ENCODE measurements around the gene P2RX1. TPM values are rescaled to one million over a fixed set of nuclear protein-coding genes. Genes with fewer than 3 reads are reported as not detected.

P2RX1 gene
- total and polyA plus RNA-seq, 2 experiments from 2014 or later = 0.31 to 2.2 TPM

DNA sequence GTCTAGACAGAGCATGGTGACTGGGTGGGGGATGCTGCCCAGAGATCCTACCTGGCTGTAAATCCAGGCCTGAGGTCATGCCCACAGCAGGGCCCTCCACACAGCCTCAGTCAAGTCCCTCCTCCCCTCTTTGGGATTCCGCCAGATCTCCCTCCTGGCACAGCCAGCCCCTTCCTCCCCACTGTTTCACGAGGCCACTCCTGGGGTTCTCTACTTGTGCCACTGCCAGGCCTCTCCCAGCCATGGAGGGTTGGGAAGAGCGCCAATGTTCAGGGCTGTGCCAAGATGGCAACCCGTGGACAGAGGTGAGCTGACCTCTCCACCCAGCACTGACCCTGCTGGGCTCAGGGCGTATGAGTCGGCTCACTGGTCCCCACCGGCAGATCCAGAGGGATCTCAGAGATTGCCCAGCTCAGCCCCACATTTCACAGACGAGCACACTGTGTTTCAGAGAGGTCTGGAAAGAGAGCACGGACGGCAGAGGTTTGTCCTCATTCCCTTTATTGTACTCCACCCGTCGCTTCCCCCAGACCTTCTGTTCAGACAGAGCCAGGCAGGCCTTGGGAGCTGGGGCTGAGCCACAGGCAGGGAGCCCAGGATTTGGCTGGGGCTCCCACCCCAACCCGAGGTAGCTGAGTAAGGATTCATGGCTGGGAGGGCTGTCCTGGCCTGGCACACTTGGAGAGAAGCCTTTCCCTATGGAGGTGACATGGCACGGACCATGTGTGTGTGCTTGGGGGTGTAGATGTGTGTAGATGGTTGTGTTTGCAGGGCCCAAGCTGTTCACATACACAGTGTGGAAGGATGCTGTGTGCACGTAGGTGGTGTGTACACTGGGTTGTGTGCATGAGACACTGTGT lies 19.9 kb downstream of the P2RX1 start (continued):
- TF ChIP-seq, protein P1, sequence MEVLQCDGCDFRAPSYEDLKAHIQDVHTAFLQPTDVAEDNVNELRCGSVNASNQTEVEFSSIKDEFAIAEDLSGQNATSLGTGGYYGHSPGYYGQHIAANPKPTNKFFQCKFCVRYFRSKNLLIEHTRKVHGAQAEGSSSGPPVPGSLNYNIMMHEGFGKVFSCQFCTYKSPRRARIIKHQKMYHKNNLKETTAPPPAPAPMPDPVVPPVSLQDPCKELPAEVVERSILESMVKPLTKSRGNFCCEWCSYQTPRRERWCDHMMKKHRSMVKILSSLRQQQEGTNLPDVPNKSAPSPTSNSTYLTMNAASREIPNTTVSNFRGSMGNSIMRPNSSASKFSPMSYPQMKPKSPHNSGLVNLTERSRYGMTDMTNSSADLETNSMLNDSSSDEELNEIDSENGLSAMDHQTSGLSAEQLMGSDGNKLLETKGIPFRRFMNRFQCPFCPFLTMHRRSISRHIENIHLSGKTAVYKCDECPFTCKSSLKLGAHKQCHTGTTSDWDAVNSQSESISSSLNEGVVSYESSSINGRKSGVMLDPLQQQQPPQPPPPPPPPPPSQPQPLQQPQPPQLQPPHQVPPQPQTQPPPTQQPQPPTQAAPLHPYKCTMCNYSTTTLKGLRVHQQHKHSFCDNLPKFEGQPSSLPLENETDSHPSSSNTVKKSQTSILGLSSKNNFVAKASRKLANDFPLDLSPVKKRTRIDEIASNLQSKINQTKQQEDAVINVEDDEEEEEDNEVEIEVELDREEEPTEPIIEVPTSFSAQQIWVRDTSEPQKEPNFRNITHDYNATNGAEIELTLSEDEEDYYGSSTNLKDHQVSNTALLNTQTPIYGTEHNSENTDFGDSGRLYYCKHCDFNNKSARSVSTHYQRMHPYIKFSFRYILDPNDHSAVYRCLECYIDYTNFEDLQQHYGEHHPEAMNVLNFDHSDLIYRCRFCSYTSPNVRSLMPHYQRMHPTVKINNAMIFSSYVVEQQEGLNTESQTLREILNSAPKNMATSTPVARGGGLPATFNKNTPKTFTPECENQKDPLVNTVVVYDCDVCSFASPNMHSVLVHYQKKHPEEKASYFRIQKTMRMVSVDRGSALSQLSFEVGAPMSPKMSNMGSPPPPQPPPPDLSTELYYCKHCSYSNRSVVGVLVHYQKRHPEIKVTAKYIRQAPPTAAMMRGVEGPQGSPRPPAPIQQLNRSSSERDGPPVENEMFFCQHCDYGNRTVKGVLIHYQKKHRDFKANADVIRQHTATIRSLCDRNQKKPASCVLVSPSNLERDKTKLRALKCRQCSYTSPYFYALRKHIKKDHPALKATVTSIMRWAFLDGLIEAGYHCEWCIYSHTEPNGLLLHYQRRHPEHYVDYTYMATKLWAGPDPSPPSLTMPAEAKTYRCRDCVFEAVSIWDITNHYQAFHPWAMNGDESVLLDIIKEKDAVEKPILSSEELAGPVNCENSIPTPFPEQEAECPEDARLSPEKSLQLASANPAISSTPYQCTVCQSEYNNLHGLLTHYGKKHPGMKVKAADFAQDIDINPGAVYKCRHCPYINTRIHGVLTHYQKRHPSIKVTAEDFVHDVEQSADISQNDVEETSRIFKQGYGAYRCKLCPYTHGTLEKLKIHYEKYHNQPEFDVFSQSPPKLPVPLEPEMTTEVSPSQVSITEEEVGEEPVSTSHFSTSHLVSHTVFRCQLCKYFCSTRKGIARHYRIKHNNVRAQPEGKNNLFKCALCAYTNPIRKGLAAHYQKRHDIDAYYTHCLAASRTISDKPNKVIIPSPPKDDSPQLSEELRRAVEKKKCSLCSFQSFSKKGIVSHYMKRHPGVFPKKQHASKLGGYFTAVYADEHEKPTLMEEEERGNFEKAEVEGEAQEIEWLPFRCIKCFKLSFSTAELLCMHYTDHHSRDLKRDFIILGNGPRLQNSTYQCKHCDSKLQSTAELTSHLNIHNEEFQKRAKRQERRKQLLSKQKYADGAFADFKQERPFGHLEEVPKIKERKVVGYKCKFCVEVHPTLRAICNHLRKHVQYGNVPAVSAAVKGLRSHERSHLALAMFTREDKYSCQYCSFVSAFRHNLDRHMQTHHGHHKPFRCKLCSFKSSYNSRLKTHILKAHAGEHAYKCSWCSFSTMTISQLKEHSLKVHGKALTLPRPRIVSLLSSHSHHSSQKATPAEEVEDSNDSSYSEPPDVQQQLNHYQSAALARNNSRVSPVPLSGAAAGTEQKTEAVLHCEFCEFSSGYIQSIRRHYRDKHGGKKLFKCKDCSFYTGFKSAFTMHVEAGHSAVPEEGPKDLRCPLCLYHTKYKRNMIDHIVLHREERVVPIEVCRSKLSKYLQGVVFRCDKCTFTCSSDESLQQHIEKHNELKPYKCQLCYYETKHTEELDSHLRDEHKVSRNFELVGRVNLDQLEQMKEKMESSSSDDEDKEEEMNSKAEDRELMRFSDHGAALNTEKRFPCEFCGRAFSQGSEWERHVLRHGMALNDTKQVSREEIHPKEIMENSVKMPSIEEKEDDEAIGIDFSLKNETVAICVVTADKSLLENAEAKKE (CRISPR knock-in tag; IDR thresholded peaks at IDR 0.05) = no peak

DNA sequence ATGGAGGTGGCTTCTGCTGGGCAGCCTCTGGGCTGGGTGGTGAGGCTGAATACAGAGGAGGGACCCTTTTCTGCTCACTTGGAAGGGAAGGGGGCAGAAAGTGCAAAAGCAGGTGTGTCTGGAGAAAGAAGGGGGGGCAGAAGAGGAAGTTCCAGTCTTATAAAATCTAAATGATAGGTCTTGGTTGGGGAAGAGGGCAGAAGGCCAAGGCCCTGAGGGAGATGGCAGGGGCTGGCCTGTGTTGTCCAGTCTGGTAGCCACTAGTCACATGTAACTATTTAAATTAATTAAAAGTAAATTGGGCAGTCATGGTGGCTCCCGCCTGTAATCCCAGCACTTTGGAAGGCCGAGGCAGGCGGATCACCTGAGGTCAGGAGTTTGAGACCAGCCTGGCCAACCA lies 20.9 kb downstream of the P2RX1 start:
- Mint-ChIP-seq H3K4me3 (no peak overlapping the region), H3K4me1 (peaks cover 26% of the 10 kb centered on the region), H3K9me3 (peaks cover 3% of the 10 kb centered on the region; the same call in 1 of the 3 replicates), H3K27me3 (ENCODE audit: insufficient read depth, low read depth, poor library complexity) (peaks cover 24% of the 10 kb centered on the region), H3K36me3 (ENCODE audit: low read depth) (no peaks in the 10 kb centered on the region; the same call in 2 of the 3 replicates), H3K27ac (no peak overlapping the region)
- no peak for ATAC-seq
- Histone ChIP-seq H3K4me2 (no peak overlapping the region), H2AFZ (no peak overlapping the region), H3K4me1 (ENCODE audit: insufficient read depth) (peaks cover 21% of the 10 kb centered on the region), H3K27me3 (ENCODE audit: insufficient read depth) (no peaks in the 10 kb centered on the region), H3K79me2 (replicated peaks; ENCODE audit: insufficient read depth) (0 out of 2 replicates have a peak, but pooled peaks cover 4% of the 10 kb centered on the region), H3K9me2 (ENCODE audit: insufficient read depth) (no peaks in the 10 kb centered on the region), H3K27ac (ENCODE audit: low read depth) (no peak overlapping the region), H3K36me3 (ENCODE audit: insufficient read depth) (no peaks in the 10 kb centered on the region), H3F3A (replicated peaks; ENCODE audit: low read depth) (peaks cover 11% of the 10 kb centered on the region; the same call in 1 of the 2 replicates), H4K20me1 (replicated peaks; ENCODE audit: insufficient read depth) (no peaks in the 10 kb centered on the region), H3K4me3 (no peak overlapping the region)
- no peak for DNase-seq (ENCODE audit: low spot score)
- TF ChIP-seq, protein P2, sequence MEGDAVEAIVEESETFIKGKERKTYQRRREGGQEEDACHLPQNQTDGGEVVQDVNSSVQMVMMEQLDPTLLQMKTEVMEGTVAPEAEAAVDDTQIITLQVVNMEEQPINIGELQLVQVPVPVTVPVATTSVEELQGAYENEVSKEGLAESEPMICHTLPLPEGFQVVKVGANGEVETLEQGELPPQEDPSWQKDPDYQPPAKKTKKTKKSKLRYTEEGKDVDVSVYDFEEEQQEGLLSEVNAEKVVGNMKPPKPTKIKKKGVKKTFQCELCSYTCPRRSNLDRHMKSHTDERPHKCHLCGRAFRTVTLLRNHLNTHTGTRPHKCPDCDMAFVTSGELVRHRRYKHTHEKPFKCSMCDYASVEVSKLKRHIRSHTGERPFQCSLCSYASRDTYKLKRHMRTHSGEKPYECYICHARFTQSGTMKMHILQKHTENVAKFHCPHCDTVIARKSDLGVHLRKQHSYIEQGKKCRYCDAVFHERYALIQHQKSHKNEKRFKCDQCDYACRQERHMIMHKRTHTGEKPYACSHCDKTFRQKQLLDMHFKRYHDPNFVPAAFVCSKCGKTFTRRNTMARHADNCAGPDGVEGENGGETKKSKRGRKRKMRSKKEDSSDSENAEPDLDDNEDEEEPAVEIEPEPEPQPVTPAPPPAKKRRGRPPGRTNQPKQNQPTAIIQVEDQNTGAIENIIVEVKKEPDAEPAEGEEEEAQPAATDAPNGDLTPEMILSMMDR (conservative IDR thresholded peaks at IDR 0.05; ENCODE audit: low read depth in 2 of 2) = no peak
- TF ChIP-seq CREB1 (CRISPR knock-in tag; IDR thresholded peaks at IDR 0.05; ENCODE audit: low read depth) (no peak), STAT1 (IDR thresholded peaks at IDR 0.05; ENCODE audit: unreplicated experiment) (no peak), JUNB (IDR thresholded peaks at IDR 0.05; ENCODE audit: unreplicated experiment) (no peak)
- TF ChIP-seq, protein P3, sequence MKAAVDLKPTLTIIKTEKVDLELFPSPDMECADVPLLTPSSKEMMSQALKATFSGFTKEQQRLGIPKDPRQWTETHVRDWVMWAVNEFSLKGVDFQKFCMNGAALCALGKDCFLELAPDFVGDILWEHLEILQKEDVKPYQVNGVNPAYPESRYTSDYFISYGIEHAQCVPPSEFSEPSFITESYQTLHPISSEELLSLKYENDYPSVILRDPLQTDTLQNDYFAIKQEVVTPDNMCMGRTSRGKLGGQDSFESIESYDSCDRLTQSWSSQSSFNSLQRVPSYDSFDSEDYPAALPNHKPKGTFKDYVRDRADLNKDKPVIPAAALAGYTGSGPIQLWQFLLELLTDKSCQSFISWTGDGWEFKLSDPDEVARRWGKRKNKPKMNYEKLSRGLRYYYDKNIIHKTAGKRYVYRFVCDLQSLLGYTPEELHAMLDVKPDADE (IDR thresholded peaks at IDR 0.05) = no peak
